T-cell (primary cell): ENCODE results near the gene SPRTN. TPM values are rescaled to one million over a fixed set of nuclear protein-coding genes. Genes with fewer than 3 reads are reported as not detected.

ENCODE experiments used
- ATAC-seq, 4 experiments: fragments of 200-7000 bp in 3 of 4; fragments of 150-1000 bp in 1 of 4; cut with Tn5 transposase; replicated peaks in 1 of 4; 1 replicate in 3 of 4; 2 replicates in 1 of 4; pipeline ENCODE4 v1.10.0; 2021; ENCODE audit warnings: moderate library complexity in 3 of 4, mild to moderate bottlenecking in 2 of 4, moderate number of reproducible peaks in 1 of 4
- CTCF ChIA-PET, 2 donors: fragments of 300-600 bp; sonication (Branson Sonifier 250); formaldehyde crosslinking; loops; one replicate each; lab custom pipeline; 2022; ENCODE audit warnings: antibody characterized with exemption in 2 of 2; lab: Charles Lee
- POLR2A ChIA-PET, 2 donors: fragments of 300-600 bp; sonication (Branson Sonifier 250); formaldehyde crosslinking; loops; one replicate each; lab custom pipeline; 2022; ENCODE audit warnings: antibody characterized with exemption in 2 of 2; lab: Charles Lee
- DNase-seq, 35 experiments: peaks; one replicate each; pipeline versions ENCODE4 v3.0.0 to v3.0.0-alpha.2; 2013 to 2023
- H3K27ac ChIP-seq: one replicate; pipeline ENCODE4 v1.5.1; 2013; ENCODE audit warnings: low read length
- H3K27me3 ChIP-seq, 2 experiments: replicated peaks in 1 of 2; 1 replicate in 1 of 2; 2 replicates in 1 of 2; pipeline versions ENCODE4 v1.6.1 to v1.7.0; 2013; ENCODE audit warnings: low read length in 1 of 2, mixed read lengths in 1 of 2; ENCODE audit not compliant: control insufficient read depth in 2 of 2, insufficient read depth in 2 of 2; ENCODE audit errors: extremely low read depth in 1 of 2
- H3K36me3 ChIP-seq, 2 donors: 1 replicate in 1 of 2; 2 replicates in 1 of 2; pipeline versions ENCODE4 v1.6.1 to v1.7.0; 2013; ENCODE audit warnings: low read length in 1 of 2; ENCODE audit not compliant: control insufficient read depth in 2 of 2, insufficient read depth in 1 of 2; ENCODE audit errors: extremely low read depth in 1 of 2
- H3K4me1 ChIP-seq, 2 experiments: 1 replicate in 1 of 2; 2 replicates in 1 of 2; pipeline versions ENCODE4 v1.6.1 to v1.7.0; 2013; ENCODE audit warnings: low read length in 2 of 2, mixed read lengths in 1 of 2; ENCODE audit not compliant: insufficient read depth in 2 of 2, control insufficient read depth in 1 of 2; ENCODE audit errors: extremely low read depth in 1 of 2
- H3K4me3 ChIP-seq, 2 donors: 1 replicate in 1 of 2; 2 replicates in 1 of 2; pipeline versions ENCODE4 v1.5.1 to v1.7.0; 2013; ENCODE audit warnings: mild to moderate bottlenecking in 2 of 2, low read length in 1 of 2, moderate library complexity in 1 of 2; ENCODE audit not compliant: control insufficient read depth in 1 of 2; ENCODE audit errors: extremely low read depth in 1 of 2
- H3K9me3 ChIP-seq: 2 replicates; pipeline ENCODE4 v1.7.0; 2013
- H3K27ac Mint-ChIP-seq, 2 donors: one replicate each; pipeline ENCODE4 v1.8.0; 2020 to 2021; ENCODE audit warnings: mild to moderate bottlenecking in 2 of 2, mixed read lengths in 2 of 2
- H3K27me3 Mint-ChIP-seq, 2 donors: one replicate each; pipeline ENCODE4 v1.8.0; 2021 to 2022; ENCODE audit warnings: mixed read lengths in 2 of 2
- H3K36me3 Mint-ChIP-seq: one replicate; pipeline ENCODE4 v1.8.0; 2021; ENCODE audit warnings: mixed read lengths
- H3K4me1 Mint-ChIP-seq, 3 donors: one replicate each; pipeline ENCODE4 v1.8.0; 2020 to 2022; ENCODE audit warnings: mixed read lengths in 3 of 3, mild to moderate bottlenecking in 1 of 3
- H3K4me3 Mint-ChIP-seq, 3 donors: one replicate each; pipeline ENCODE4 v1.8.0; 2020 to 2022; ENCODE audit warnings: mild to moderate bottlenecking in 3 of 3, mixed read lengths in 3 of 3, moderate library complexity in 3 of 3
- H3K9me3 Mint-ChIP-seq, 3 donors: one replicate each; pipeline ENCODE4 v1.8.0; 2020 to 2022; ENCODE audit warnings: mixed read lengths in 3 of 3
- whole genome bisulfite sequencing: methylation state at CpG from one replicate; pipeline ENCODE4 v1.1.5; 2013; ENCODE audit warnings: missing lambda C conversion rate; ENCODE audit not compliant: insufficient coverage; 5-methylcytosine and 5-hydroxymethylcytosine counted together
- total RNA-seq, 35 experiments: library from RNA in 6 of 35; stranded (reverse) in 6 of 35; fragments of 120-200 nt in 1 of 35; gene quantifications; one replicate each; pipeline versions ENCODE4 v1.2.1 to v1.2.4 and lab custom pipeline; 2013 to 2026

SPRTN gene
- total RNA-seq, 5 donors from 2014 or later (not counting 1 experiment from before 2014, with no cell fraction given), result 12.6 to 28.9 (median 18.2) TPM

GRCh38 chr1:231376875-231377549 lies 38.9 kb downstream of the SPRTN start:
- peaks cover 4% of the 10 kb centered on the region for H3K36me3 Mint-ChIP-seq
- POLR2A ChIA-PET, result interaction anchor here in 1 of 2 donors (0.9 kb wide), 1 partner anchor 39 kb away, joined by 4 read pairs; the partner anchor contains the start of genes EXOC8 and SPRTN
- Histone ChIP-seq H3K9me3 (no peaks in the 10 kb centered on the region), H3K36me3 (no peaks in the 10 kb centered on the region), H3K4me1 (peaks cover 0 to 14% of the 10 kb centered on the region in 2 experiments), H3K27ac (no peak overlapping the region), H3K27me3 (no peaks in the 10 kb centered on the region), H3K4me3 (no peak overlapping the region)
- H3K27ac Mint-ChIP-seq, result peak overlapping the region; percentile 4 to 40
- H3K9me3 Mint-ChIP-seq, result no peaks in the 10 kb centered on the region
- DNase-seq, result no peak
- ATAC-seq, result peak in 3 of 4 experiments; percentile 49 to 58 (median 55)
- 40% methylated on average over 4 of the region's 5 CpGs for WGBS
- H3K27me3 Mint-ChIP-seq, result no peaks in the 10 kb centered on the region
- CTCF ChIA-PET, result interaction anchor here (0.6 to 1.1 kb wide), 2 partner anchors 39 kb away, joined by 3 read pairs; partner anchors contain the start of genes SPRTN (in 2 of the 2) and EXOC8 (in 1 of the 2)
- H3K4me1 Mint-ChIP-seq, result peaks cover 48 to 53% (median 51%) of the 10 kb centered on the region in 3 donors
- H3K4me3 Mint-ChIP-seq, result peak overlapping the region in 1 of 3 donors; percentile 21

DNA sequence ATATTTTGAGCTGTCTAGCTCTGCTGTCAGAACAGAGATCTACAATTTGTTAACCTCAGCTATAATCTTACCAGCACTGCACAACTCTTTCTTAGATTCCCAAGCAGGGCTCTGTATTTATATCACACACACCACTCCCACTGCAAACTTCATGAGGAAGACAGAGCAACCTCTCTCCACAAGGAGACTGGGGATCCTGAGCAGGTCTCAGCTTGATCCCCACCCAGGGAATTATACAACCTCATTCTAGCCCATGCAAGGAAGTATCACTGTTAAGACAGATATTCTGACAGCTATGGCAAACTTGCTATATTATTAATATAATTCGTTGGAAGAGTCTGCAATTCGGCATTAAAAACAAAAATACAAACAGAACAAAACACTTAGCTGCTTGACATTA lies 43.6 kb downstream of the SPRTN start:
- Mint-ChIP-seq H3K36me3 (no peaks in the 10 kb centered on the region), H3K27me3 (no peaks in the 10 kb centered on the region), H3K4me1 (peaks cover 45 to 53% (median 49%) of the 10 kb centered on the region in 3 donors), H3K4me3 (no peak overlapping the region), H3K27ac (no peak overlapping the region), H3K9me3 (no peaks in the 10 kb centered on the region)
- peaks cover 0 to 12% of the 10 kb centered on the region in 2 experiments for H3K4me1 ChIP-seq
- POLR2A ChIA-PET, result no interaction called here
- DNase-seq, result no peak
- H3K27ac ChIP-seq, result no peak overlapping the region
- H3K27me3 ChIP-seq, result no peaks in the 10 kb centered on the region
- H3K4me3 ChIP-seq, result no peak overlapping the region
- H3K36me3 ChIP-seq, result no peaks in the 10 kb centered on the region
- CTCF ChIA-PET, result interaction anchor here (0.6 kb wide), 2 partner anchors 23 to 208 kb away, joined by 3 to 4 read pairs; no protein-coding TSS in a partner anchor
- no peaks in the 10 kb centered on the region for H3K9me3 ChIP-seq
- no peak for ATAC-seq
- no CpG with 5 or more reads among the region's 2 CpGs for WGBS

DNA sequence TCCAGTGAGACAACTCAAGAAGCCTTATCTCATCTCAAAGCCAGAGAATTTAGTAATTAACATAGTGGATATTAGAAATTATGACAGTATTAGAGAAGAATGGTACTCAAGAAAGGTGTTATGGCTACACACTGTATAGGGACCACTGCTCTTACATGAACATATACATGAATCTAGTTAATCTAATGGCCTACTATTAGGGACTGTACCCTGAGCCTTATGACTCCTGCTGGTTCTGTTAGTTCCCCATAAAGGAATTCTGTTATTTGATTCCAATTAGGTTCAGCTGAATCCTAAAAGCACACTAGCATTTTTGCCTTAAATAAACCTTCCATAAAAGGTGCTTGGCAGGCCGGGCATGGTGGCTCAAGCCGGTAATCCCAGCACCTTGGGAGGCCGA lies 44.3 kb downstream of the SPRTN start:
- Histone ChIP-seq H3K36me3 (no peaks in the 10 kb centered on the region), H3K27ac (no peak overlapping the region), H3K9me3 (no peaks in the 10 kb centered on the region), H3K4me3 (no peak overlapping the region), H3K4me1 (peaks cover 0 to 9% of the 10 kb centered on the region in 2 experiments), H3K27me3 (no peaks in the 10 kb centered on the region)
- no peak overlapping the region for H3K4me3 Mint-ChIP-seq
- no peaks in the 10 kb centered on the region for H3K9me3 Mint-ChIP-seq
- POLR2A ChIA-PET, result no interaction called here
- no peaks in the 10 kb centered on the region for H3K27me3 Mint-ChIP-seq
- H3K36me3 Mint-ChIP-seq, result no peaks in the 10 kb centered on the region
- no peak for ATAC-seq
- CTCF ChIA-PET, result interaction anchor here in 1 of 2 donors (0.6 kb wide), 1 partner anchor 207 kb away, joined by 3 read pairs; no protein-coding TSS in a partner anchor
- DNase-seq, result no peak
- peaks cover 38 to 50% (median 46%) of the 10 kb centered on the region in 3 donors for H3K4me1 Mint-ChIP-seq
- WGBS, result 100% methylated on average over 2 of the region's 3 CpGs
- no peak overlapping the region for H3K27ac Mint-ChIP-seq

DNA sequence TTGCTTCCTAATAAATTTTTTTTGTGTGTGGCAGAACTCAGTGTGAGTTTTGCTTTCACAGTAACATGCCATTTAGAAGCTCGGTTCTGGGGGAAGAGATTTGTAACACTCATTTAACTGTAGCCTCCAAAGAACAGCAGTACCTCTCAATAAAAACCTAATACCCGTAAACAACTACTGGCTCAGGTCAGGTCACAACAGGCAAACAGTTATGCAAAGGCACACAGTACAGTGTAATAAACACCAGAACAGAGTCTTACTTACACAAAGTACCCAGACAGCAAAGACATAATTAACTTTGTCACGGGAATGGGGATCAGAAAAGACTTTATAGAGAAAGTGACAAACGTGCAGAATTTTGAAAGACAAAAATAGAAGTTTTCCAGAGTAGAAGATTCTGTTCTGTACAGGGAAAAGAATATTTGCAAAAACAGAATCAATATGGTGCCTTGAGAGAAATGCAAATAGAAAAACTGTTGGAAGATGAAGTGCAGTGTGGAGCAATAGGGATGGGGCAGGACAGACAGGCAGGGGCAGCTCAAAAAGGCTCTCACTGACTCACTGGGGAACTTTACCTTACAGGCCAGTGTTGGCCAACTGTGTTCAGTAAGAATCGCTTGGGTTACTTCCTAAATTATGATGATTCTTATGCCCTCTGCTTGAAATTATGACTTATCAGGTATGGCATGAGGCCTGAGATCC lies 45.2 kb downstream of the SPRTN start:
- Histone ChIP-seq H3K27ac (no peak overlapping the region), H3K9me3 (no peaks in the 10 kb centered on the region), H3K4me1 (peaks cover 0 to 3% of the 10 kb centered on the region in 2 experiments), H3K27me3 (no peaks in the 10 kb centered on the region), H3K4me3 (no peak overlapping the region), H3K36me3 (no peaks in the 10 kb centered on the region)
- no peaks in the 10 kb centered on the region for H3K27me3 Mint-ChIP-seq
- no peak for DNase-seq
- H3K27ac Mint-ChIP-seq, result no peak overlapping the region
- WGBS, result 85% methylated on average over 2 of the region's 5 CpGs
- ChIA-PET POLR2A (no interaction called here), CTCF (interaction anchor here in 1 of 2 donors (0.7 kb wide), 1 partner anchor 206 kb away, joined by 4 read pairs; no protein-coding TSS in a partner anchor)
- H3K4me3 Mint-ChIP-seq, result no peak overlapping the region
- H3K4me1 Mint-ChIP-seq, result peaks cover 38 to 49% (median 46%) of the 10 kb centered on the region in 3 donors
- no peaks in the 10 kb centered on the region for H3K36me3 Mint-ChIP-seq
- no peaks in the 10 kb centered on the region for H3K9me3 Mint-ChIP-seq
- no peak for ATAC-seq

GRCh38 chr1:231384696-231385415 lies 46.8 kb downstream of the SPRTN start:
- no peak overlapping the region for H3K27ac Mint-ChIP-seq
- peaks cover 34 to 43% (median 41%) of the 10 kb centered on the region in 3 donors for H3K4me1 Mint-ChIP-seq
- 93% methylated on average over 5 of the region's 6 CpGs for WGBS
- H3K27me3 Mint-ChIP-seq, result no peaks in the 10 kb centered on the region
- H3K4me1 ChIP-seq, result peaks cover 0 to 2% of the 10 kb centered on the region in 2 experiments
- no peak overlapping the region for H3K4me3 ChIP-seq
- peaks cover under 1% of the 10 kb centered on the region for H3K36me3 Mint-ChIP-seq
- DNase-seq (no peak), ATAC-seq (no peak)
- no peaks in the 10 kb centered on the region for H3K27me3 ChIP-seq
- ChIA-PET CTCF (interaction anchor here in 1 of 2 donors (1.1 kb wide), 1 partner anchor 26 kb away, joined by 5 read pairs; no protein-coding TSS in a partner anchor), POLR2A (no interaction called here)
- no peaks in the 10 kb centered on the region for H3K9me3 ChIP-seq
- no peak overlapping the region for H3K4me3 Mint-ChIP-seq
- no peaks in the 10 kb centered on the region for H3K9me3 Mint-ChIP-seq
- H3K36me3 ChIP-seq, result no peaks in the 10 kb centered on the region
- H3K27ac ChIP-seq, result no peak overlapping the region

GRCh38 chr1:231385416-231385748 lies 47.3 kb downstream of the SPRTN start:
- Mint-ChIP-seq H3K9me3 (no peaks in the 10 kb centered on the region), H3K27me3 (no peaks in the 10 kb centered on the region), H3K36me3 (peaks cover 5% of the 10 kb centered on the region), H3K4me3 (no peak overlapping the region), H3K27ac (no peak overlapping the region), H3K4me1 (peaks cover 37 to 47% (median 45%) of the 10 kb centered on the region in 3 donors)
- Histone ChIP-seq H3K9me3 (no peaks in the 10 kb centered on the region), H3K4me3 (no peak overlapping the region), H3K27ac (no peak overlapping the region), H3K4me1 (peaks cover 0 to 2% of the 10 kb centered on the region in 2 experiments), H3K27me3 (no peaks in the 10 kb centered on the region), H3K36me3 (no peaks in the 10 kb centered on the region)
- POLR2A ChIA-PET, result no interaction called here
- ATAC-seq (no peak), DNase-seq (no peak)
- 100% methylated on average over 2 of the region's 2 CpGs for WGBS
- CTCF ChIA-PET, result interaction anchor here in 1 of 2 donors (1.1 kb wide), 1 partner anchor 25 kb away, joined by 5 read pairs; no protein-coding TSS in a partner anchor
